PFSK-1 (cell line): ENCODE data around the gene CFAP20.

ENCODE experiments used
- FOXP2 ChIP-seq: optimal IDR thresholded peaks from 2 replicates; pipeline ENCODE3; 2011; ENCODE audit warnings: borderline replicate concordance, control low read depth, inconsistent platforms; ENCODE audit not compliant: insufficient read depth; ENCODE audit errors: extremely low read length, extremely low read depth
- POLR2AphosphoS5 ChIP-seq: IDR thresholded peaks from 2 replicates; pipeline ENCODE4 v1.6.1; 2012; ENCODE audit warnings: low read depth, mild to moderate bottlenecking, control low read depth, low read length, moderate library complexity
- REST ChIP-seq, 2 experiments: IDR thresholded peaks; 2 replicates each; pipeline versions ENCODE4 v1.6.1 to v1.8.0; 2011 to 2012; ENCODE audit warnings: low read depth in 2 of 2, low read length in 2 of 2, control low read depth in 1 of 2, inconsistent platforms in 1 of 2, mild to moderate bottlenecking in 1 of 2, moderate library complexity in 1 of 2; ENCODE audit not compliant: insufficient read depth in 1 of 2
- SIN3A ChIP-seq: IDR thresholded peaks from 2 replicates; pipeline ENCODE4 v1.6.1; 2012; ENCODE audit warnings: mild to moderate bottlenecking, low read length, moderate library complexity, borderline replicate concordance; ENCODE audit not compliant: insufficient read depth
- TAF1 ChIP-seq: IDR thresholded peaks from 2 replicates; pipeline ENCODE4 v1.6.1; 2012; ENCODE audit warnings: low read length, control low read depth, borderline replicate concordance; ENCODE audit not compliant: insufficient read depth

Gene CFAP20

GRCh38 chr16:58125781-58126335 is 3.3 kb downstream of the CFAP20 start:
- TF ChIP-seq FOXP2 (no peak), SIN3A (no peak), TAF1 (no peak), REST (IDR thresholded peaks at IDR 0.05; ENCODE audit: insufficient read depth in 1 of 2, low read depth in 2 of 2, low read length in 2 of 2) (no peak), POLR2AphosphoS5 (no peak)

- TF ChIP-seq FOXP2 (no peak), TAF1 (no peak), POLR2AphosphoS5 (no peak), REST (IDR thresholded peaks at IDR 0.05; ENCODE audit: insufficient read depth in 1 of 2, low read depth in 2 of 2, low read length in 2 of 2) (no peak), SIN3A (no peak)
Measured at GRCh38 chr16:58125041-58125440, 4.1 kb downstream of the CFAP20 start.

- no peak for TF ChIP-seq SIN3A
- no peak for TF ChIP-seq FOXP2
- TF ChIP-seq TAF1 = no peak
- no peak for TF ChIP-seq REST (IDR thresholded peaks at IDR 0.05; ENCODE audit: insufficient read depth in 1 of 2, low read depth in 2 of 2, low read length in 2 of 2)
- TF ChIP-seq POLR2AphosphoS5 = no peak
Measured at GRCh38 chr16:58124601-58124915, 4.6 kb downstream of the CFAP20 start.

- TF ChIP-seq POLR2AphosphoS5 (no peak), SIN3A (no peak), TAF1 (no peak), FOXP2 (no peak), REST (IDR thresholded peaks at IDR 0.05; ENCODE audit: insufficient read depth in 1 of 2, low read depth in 2 of 2, low read length in 2 of 2) (no peak)
Measured at GRCh38 chr16:58123896-58124600, 5.1 kb downstream of the CFAP20 start.

- TF ChIP-seq TAF1 (no peak), POLR2AphosphoS5 (no peak), REST (IDR thresholded peaks at IDR 0.05; ENCODE audit: insufficient read depth in 1 of 2, low read depth in 2 of 2, low read length in 2 of 2) (no peak), FOXP2 (no peak), SIN3A (no peak)
Measured at GRCh38 chr16:58121132-58121531, 8.0 kb downstream of the CFAP20 start.
